Measurements from ENCODE around the gene SLC5A5. TPM values are rescaled to one million over a fixed set of nuclear protein-coding genes. Genes with fewer than 3 reads are reported as not detected.

SLC5A5 gene
- total and polyA plus RNA-seq, 2 of the 8 experiments (the other 6 are each of a cell fraction or from before 2014, with no cell fraction given), result 1.5 to 1.8 TPM

DNA sequence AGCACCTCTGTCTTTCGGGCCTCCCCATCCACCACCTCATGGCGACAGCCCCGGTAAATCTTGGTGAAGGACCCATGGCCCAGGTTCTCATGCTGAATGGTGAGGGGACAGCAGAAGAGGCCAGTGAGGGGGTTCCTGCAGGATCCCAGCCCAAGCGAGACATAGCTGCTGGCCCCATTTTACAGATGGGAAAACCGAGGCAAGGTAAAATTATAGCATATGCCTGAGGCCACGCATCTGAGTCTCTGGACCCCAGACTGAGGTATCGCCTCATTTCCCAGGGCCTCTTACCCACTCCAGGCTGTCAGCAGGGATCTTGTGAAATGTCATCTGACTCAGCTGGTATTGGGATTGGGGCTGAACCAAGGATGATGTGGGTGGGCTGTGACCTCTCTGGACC is 33.8 kb upstream of the SLC5A5 start:
- Histone ChIP-seq H2AK5ac (ENCODE audit: low read depth, low read length) (no peak overlapping the region), H3K27me3 (replicated peaks in 1 of 4; ENCODE audit: control insufficient read depth in 3 of 4, extremely low read depth in 1 of 4, insufficient read depth in 3 of 4, low read length in 3 of 4) (peaks cover 0 to 9% (median 2%) of the 10 kb centered on the region in 4 experiments; a peak in 3 of 7 replicates), H4K8ac (ENCODE audit: extremely low read depth, insufficient read depth, low read length) (no peak overlapping the region), H3K4me1 (replicated peaks in 1 of 4; ENCODE audit: control insufficient read depth in 3 of 4, insufficient read depth in 4 of 4, low read length in 3 of 4) (peaks cover 0 to 15% (median 7%) of the 10 kb centered on the region in 4 experiments; a peak in 5 of 7 replicates), H3K4ac (replicated peaks; ENCODE audit: insufficient read length, low read depth, low read length) (no peak overlapping the region), H2BK15ac (ENCODE audit: low read length) (no peak overlapping the region), H4K91ac (replicated peaks; ENCODE audit: insufficient read length, low read length) (no peak overlapping the region), H3K23me2 (ENCODE audit: low read depth, low read length) (peaks cover 12% of the 10 kb centered on the region), H2BK120ac (replicated peaks; ENCODE audit: low read depth, low read length) (no peak overlapping the region), H3K9me3 (ENCODE audit: insufficient read depth in 2 of 2, low read depth in 1 of 2, low read length in 1 of 2) (no peaks in the 10 kb centered on the region), H3K56ac (replicated peaks; ENCODE audit: insufficient read length, low read depth, low read length) (no peak overlapping the region), H3K27ac (ENCODE audit: low read depth, low read length) (no peak overlapping the region), H4K5ac (ENCODE audit: insufficient read length, low read depth, low read length) (no peak overlapping the region), H3K23ac (ENCODE audit: insufficient read length) (no peak overlapping the region), H2BK20ac (ENCODE audit: low read length) (no peak overlapping the region), H2AFZ (ENCODE audit: low read length) (no peak overlapping the region), H3K79me2 (ENCODE audit: control insufficient read depth in 1 of 2, insufficient read depth in 2 of 2, low read length in 2 of 2) (no peaks in the 10 kb centered on the region), H3K4me3 (ENCODE audit: extremely low read depth in 1 of 4, insufficient read depth in 2 of 4, low read depth in 3 of 4, low read length in 4 of 4) (no peak overlapping the region), H4K20me1 (replicated peaks in 1 of 2; ENCODE audit: control insufficient read depth in 1 of 2, insufficient read depth in 2 of 2, low read length in 2 of 2) (peaks cover 0 to 5% of the 10 kb centered on the region in 2 experiments), H3K36me3 (ENCODE audit: control insufficient read depth in 2 of 4, insufficient read depth in 4 of 4, low read length in 3 of 4) (no peaks in the 10 kb centered on the region), H2BK5ac (ENCODE audit: low read depth, low read length) (no peak overlapping the region), H3K18ac (ENCODE audit: extremely low read depth, low read length) (no peak overlapping the region), H3K4me2 (ENCODE audit: insufficient read depth in 1 of 2, low read depth in 2 of 2, low read length in 2 of 2) (no peak overlapping the region), H3K14ac (ENCODE audit: insufficient read length) (no peak overlapping the region), H3K9ac (replicated peaks in 1 of 4; ENCODE audit: extremely low read depth in 1 of 4, low read depth in 3 of 4, low read length in 3 of 4) (no peak overlapping the region), H3K79me1 (ENCODE audit: low read depth, low read length) (no peaks in the 10 kb centered on the region), H2BK12ac (ENCODE audit: low read depth, low read length) (no peak overlapping the region)
- POLR2A ChIA-PET (ENCODE audit: partially characterized antibody), result interaction anchor here (12.5 kb wide), 1 partner anchor 25 kb away, joined by 133 read pairs; the partner anchor contains the start of gene RPL18A
- CTCF ChIA-PET (ENCODE audit: partially characterized antibody), result interaction anchor here (1.2 to 2.0 kb wide), 2 partner anchors 16 to 342 kb away, joined by 4 to 7 read pairs; no protein-coding TSS in a partner anchor
- no peak for FAIRE-seq
- WGBS, 2 experiments (ENCODE audit: extremely low coverage in 1 of 2, insufficient coverage in 1 of 2, insufficient read length in 1 of 2, insufficient replicate concordance in 2 of 2, low coverage in 1 of 2, low lambda C conversion rate in 2 of 2, missing lambda C conversion rate in 1 of 2), result 83% methylated on average over 7 of the region's 7 CpGs; no CpG with 5 or more reads in 1 of the 2 experiments
- no peak for DNase-seq (ENCODE audit: low read depth in 1 of 2, low spot score in 2 of 2)
